CD4-positive, alpha-beta T cell treated with Interleukin-4 for 1 hour (primary cell): Measurements from ENCODE around the gene NXNL1.
A peak's percentile ranks its signal among the peaks of the same experiment; 100 is the strongest.

Experiments
- DNase-seq, 2 donors: peaks; one replicate each; pipeline ENCODE4 v3.0.0-alpha.2; 2020 to 2022

Gene NXNL1

GRCh38 chr19:17455308-17456123 is 5.2 kb downstream of the NXNL1 start:
- no peak for DNase-seq

DNA sequence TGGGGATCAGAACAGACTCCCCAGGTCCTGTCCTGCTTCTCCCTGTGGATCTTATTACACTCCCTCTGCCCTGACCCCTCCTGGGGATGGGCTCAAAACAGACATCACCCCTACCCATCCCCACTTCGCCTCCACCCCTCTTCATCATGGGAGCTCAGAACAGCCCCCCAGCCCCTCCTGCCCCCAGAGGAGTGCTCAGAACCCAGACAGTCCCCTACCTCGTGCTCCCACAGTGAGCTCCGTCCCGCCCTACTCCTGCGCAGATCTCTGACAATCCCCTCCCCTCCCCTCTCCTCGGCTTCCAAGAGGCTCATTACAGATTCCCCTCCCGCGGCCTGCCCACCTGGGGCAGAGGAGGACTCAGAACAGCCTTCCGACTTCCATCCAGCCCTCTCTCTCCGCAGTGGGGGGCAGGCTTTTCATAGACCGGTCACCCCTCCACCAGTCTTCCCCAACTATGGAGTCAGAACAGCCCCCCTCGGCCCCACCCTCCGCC is 6.1 kb downstream of the NXNL1 start:
- DNase-seq = no peak

DNA sequence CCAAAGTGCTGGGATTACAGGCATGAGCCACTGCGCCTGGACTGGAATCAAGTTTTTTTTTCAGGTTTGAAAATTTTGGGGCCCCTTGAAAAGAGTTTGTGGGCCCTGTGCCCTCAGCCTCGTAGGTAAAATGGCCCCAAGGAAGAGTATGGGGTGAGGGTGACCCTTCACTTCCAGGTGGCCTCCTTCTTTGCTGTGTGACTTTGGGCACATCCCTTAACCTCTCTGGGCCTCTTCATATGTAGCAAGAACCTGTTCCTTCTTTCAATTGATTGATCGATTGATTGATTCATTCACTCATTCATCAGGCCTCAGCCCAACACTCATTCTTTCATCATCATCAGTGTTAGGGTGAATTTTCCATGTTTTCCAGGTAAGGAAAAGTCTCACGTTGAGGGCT is 8.9 kb downstream of the NXNL1 start:
- DNase-seq = no peak

GRCh38 chr19:17450264-17451075 is 10.3 kb downstream of the NXNL1 start:
- DNase-seq = no peak

DNA sequence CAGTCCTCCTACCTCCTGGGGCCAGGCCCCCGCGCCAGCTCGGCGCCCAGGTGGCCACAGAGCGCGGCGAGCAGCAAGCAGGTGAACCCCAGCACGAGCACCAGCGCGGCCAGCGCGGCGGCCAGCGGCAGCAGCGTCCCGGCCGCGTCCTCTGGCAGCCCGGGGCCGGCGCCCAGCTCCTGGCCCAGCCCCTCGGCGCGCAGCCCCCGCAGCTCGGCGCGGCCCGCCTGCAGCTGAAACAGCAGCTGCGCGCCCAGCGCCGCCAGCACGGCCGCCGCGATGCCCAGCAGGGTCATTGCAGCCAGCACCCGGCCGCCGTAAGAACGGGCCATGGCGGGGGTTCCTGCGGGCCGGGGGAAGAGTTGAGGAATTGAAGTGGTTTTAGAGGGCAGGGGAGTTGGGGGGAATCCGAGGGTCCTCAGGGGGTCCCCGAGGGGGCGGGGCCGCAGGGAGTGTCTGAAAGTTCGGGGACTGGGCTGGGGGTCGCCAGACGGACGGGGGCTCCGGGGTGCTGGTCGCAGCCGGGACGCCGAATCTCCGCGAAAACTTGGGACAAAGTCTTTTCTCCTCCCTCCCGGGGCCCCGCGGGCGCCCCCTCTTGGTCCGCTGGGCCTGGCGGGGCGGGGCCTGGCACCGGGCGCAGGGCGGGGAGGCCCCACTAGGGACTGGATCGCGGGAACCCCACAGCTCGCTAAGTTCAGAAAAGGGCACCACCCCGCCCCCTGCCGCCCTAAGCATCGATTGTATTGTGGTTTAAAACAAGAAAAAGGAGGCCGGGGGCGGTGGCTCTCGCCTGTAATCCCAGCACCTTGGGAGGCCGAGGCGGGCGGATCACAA is 12.4 kb downstream of the NXNL1 start, which contains the start of gene TMEM221:
TMEM221 (minus strand) TSS at position 538 of the 837 bp plus-strand sequence; CDS start at position 332, 206 bp downstream.
- peak; percentile 59 for DNase-seq

- DNase-seq = no peak
Measured at GRCh38 chr19:17447704-17448130, 13.0 kb downstream of the NXNL1 start.

GRCh38 chr19:17445526-17446165 is 15.1 kb downstream of the NXNL1 start:
- DNase-seq = no peak

GRCh38 chr19:17441241-17442021 is 19.3 kb downstream of the NXNL1 start:
- DNase-seq = peak in 1 of 2 donors; percentile 20

DNA sequence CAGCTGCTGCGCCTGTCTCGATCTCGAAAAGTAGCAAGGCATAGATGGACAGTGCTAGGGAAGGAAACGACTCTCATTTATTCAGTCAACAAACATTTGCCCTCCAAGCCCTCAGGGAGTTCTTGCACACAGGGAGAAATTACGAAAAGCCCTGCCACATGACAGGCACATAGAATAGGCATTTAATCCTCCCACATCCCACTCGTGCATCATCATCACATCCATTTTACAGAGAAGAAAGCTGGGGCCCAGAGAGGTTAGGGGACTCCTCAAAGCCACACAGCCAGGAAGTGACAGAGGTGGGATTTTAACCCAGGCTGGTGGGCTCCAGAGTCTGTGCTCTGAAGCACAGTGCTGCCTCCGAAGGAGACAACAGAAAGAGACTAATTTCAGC is 23.9 kb downstream of the NXNL1 start:
- no peak for DNase-seq

DNA sequence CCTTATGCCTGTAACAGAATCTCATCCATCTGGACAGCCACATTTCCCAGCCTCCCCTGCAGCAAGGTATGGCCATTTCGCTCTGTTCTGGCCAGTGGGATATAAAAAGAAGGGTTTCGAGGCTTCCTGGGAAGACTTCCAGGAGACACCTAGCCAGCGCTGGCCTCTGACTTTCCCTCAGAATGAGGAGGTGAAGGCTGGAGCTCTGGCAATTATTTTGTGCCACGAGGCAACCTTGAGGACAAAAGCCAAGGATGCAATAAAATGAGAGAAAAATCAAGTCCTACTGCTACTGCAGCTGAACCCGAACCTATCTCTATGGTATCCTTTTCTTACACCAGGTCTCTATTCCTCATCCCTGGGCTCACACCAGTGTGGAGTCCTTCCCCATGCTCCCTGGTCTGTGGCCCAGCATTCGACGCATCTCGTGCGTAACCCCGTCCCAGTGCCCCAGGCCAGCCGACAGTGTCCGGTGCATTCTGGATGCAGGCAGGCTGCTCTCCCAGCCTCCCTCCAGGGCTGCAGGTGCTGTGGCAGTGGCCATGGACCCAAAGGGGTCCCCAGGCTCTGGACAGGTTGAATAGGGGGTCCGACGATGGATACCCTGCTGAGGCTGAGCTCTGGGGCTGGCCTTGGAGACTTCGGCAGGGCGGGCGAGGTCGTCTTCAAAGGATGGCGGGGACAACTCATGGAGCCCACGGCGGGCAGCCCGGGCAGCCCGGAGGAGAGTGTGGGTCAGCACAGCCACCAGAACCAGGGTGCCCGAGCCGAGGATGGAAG is 24.4 kb downstream of the NXNL1 start:
- no peak for DNase-seq

GRCh38 chr19:17435218-17435617 is 25.5 kb downstream of the NXNL1 start:
- DNase-seq = no peak

DNA sequence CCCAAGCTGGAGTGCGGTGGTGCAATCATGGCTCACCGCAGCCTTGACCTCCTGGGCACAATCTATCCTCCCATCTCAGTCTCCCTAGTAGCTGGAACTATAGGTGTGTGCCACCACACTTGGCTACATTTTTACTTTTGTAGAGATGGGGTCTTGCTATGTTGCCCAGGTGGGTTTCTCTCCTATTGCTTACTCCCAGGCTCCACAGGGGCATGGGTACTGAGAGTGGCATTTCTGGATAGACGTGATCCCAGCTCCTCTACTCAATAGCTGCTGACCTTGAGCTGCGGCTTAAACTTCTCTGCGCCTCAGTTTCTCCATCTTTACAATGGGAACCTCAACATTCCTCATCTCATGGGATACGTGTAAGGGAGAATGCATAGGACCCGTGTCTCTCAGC is 29.3 kb downstream of the NXNL1 start:
- DNase-seq = no peak

DNA sequence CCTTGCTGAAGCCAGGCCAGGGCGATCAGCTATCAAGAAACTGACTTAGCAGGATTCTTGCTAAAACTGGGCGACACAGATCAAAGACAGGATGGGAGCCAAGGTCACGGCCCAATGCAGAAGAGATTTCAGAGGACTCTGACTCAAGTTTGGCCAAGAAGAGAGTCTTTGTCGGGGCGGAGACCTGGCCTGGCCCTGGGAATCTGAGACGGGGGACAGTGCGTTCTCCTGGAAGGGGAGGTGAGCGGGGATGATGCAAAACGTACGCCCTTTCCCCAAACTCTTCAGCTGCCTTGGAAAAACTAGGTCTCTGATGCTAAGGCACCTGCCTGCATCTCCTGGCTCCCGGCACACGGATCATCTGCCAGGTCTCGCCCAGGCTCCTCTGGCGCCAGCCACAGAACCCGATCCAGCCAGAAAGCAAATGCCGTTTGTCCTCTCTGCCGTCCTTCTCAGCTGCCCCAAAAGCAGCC is 31.0 kb downstream of the NXNL1 start:
- no peak for DNase-seq

- DNase-seq = peak; percentile 16 to 23
Measured at GRCh38 chr19:17424743-17425365, 35.9 kb downstream of the NXNL1 start.

- DNase-seq = no peak
Measured at GRCh38 chr19:17423429-17424208, 37.1 kb downstream of the NXNL1 start.

- DNase-seq = no peak
Measured at GRCh38 chr19:17421942-17422341, 38.8 kb downstream of the NXNL1 start.

DNA sequence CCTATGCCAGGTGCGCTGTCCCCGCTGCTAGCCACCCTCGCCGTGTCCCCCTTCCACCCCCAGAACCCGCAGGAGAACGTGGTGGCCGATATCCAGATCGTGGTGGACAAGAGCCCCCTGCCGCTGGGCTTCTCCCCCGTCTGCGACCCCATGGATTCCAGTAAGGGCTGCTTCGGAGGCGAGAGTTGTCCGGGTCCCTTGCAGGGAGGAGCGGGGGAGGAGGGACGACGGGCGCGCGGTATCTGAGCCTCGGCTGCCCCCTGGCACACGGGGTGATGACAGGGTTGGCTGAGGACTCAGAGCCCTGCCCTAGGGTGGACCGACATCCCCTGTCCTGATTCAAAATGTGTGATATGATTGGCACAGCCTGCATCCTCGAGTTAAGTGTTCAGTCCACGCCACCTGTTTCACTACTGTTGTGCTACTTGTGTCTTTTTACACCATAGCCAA is 40.2 kb downstream of the NXNL1 start:
- DNase-seq = peak; percentile 21 to 30

DNA sequence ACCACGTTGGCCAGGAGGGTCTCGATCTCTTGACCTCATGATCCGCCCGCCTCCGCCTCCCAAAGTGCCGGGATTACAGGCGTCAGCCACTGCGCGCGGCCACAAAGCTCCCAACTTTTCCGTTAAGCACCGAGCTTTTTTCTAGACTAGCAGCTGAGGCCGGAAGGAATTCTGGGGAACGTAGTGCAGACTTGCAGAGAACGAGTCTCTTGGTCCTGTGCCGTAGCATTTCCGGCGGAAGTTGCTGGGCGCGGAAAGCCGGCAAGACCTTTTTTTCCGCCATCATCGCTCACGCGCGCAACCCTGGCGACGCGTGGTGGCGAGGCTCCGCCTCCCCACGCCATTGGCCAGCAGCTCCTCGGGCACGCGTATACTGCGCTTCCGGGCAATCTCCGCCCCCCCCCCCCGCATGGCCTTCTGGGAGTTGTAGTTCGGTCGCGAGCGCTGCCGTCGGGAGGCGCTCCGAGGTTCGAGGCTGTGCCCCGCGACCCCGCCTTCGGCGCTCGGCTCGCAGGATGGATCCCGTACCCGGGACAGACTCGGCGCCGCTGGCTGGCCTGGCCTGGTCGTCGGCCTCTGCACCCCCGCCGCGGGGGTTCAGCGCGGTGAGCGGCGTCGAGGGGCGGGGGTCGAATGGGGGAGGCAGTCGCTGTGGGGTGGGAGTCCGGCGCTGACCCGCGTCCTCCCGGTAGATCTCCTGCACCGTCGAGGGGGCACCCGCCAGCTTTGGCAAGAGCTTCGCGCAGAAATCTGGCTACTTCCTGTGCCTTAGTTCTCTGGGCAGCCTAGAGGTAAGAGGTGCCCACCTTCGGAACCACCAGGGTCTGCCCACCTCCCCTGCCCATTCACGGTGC is 40.9 kb downstream of the NXNL1 start, which contains the start of gene MVB12A:
MVB12A (plus strand) TSS at position 427 of the 854 bp plus-strand sequence; CDS start at position 516, 89 bp downstream.
- DNase-seq = peak; percentile 97 to 98
